Muscle of leg (tissue), 11 donors: ENCODE data around the gene CDK6. TPM values are rescaled to one million over a fixed set of nuclear protein-coding genes. Genes with fewer than 3 reads are reported as not detected.
A peak's percentile ranks its signal among the peaks of the same experiment; 100 is the strongest.

Experiments used
- DNase-seq: peaks from one replicate; pipeline ENCODE4 v3.0.0; 2013
- H3K27ac ChIP-seq: one replicate; pipeline ENCODE4 v1.5.1; 2013; ENCODE audit warnings: mild to moderate bottlenecking, low read length, control low read depth
- H3K27me3 ChIP-seq: one replicate; pipeline ENCODE4 v1.6.1; 2013; ENCODE audit warnings: low read length; ENCODE audit not compliant: control insufficient read depth, insufficient read depth
- H3K36me3 ChIP-seq: one replicate; pipeline ENCODE4 v1.6.1; 2013; ENCODE audit warnings: low read length; ENCODE audit not compliant: control insufficient read depth, insufficient read depth
- H3K4me1 ChIP-seq: one replicate; pipeline ENCODE4 v1.6.1; 2013; ENCODE audit warnings: low read length; ENCODE audit not compliant: control insufficient read depth, insufficient read depth
- H3K4me3 ChIP-seq: one replicate; pipeline ENCODE4 v1.5.1; 2013; ENCODE audit warnings: low read length, control low read depth
- H3K9me3 ChIP-seq: replicated peaks from 2 replicates; pipeline ENCODE4 v1.6.1; 2013; ENCODE audit warnings: low read depth, low read length; ENCODE audit not compliant: control insufficient read depth
- WGBS: methylation state at CpG from one replicate; pipeline ENCODE4 v1.1.5; 2013; ENCODE audit warnings: missing lambda C conversion rate; ENCODE audit not compliant: insufficient coverage; 5-methylcytosine and 5-hydroxymethylcytosine counted together
- polyA plus RNA-seq, 8 donors: library from polyadenylated mRNA; unstranded; fragments of 120-200 nt; gene quantifications; one replicate each; pipeline versions ENCODE4 v1.2.1 to v1.2.3, GENCODE V29; 2013; ENCODE audit warnings: inconsistent platforms in 1 of 8, low replicate concordance in 1 of 8; ENCODE audit not compliant: insufficient read length in 8 of 8, insufficient read depth in 1 of 8
- total RNA-seq: library from RNA; stranded (reverse); fragments of 120-200 nt; gene quantifications from one replicate; pipeline ENCODE4 v1.2.4, GENCODE V29; 2013

Gene CDK6
- total and polyA plus RNA-seq, 9 donors: 36.4 to 77.0 (median 54.0) TPM

GRCh38 chr7:92693519-92693918 is 142.9 kb downstream of the CDK6 start:
- WGBS: no CpG with 5 or more reads among the region's 1 CpG

GRCh38 chr7:92691578-92691977 is 144.8 kb downstream of the CDK6 start:
- Histone ChIP-seq H3K9me3 (peaks cover 2% of the 10 kb centered on the region), H3K4me1 (peaks cover 3% of the 10 kb centered on the region), H3K4me3 (no peak overlapping the region), H3K27ac (no peak overlapping the region), H3K36me3 (no peaks in the 10 kb centered on the region), H3K27me3 (no peaks in the 10 kb centered on the region)
- WGBS: no CpG with 5 or more reads among the region's 2 CpGs
- DNase-seq: peak; percentile 84

More at GRCh38 chr7:92693519-92693918, 142.9 kb downstream of the CDK6 start:
- H3K9me3 ChIP-seq: peaks cover 2% of the 10 kb centered on the region
- H3K27ac ChIP-seq: no peak overlapping the region
- no peak for DNase-seq
- H3K4me3 ChIP-seq: no peak overlapping the region
- no peaks in the 10 kb centered on the region for H3K27me3 ChIP-seq
- peaks cover 13% of the 10 kb centered on the region for H3K4me1 ChIP-seq
- H3K36me3 ChIP-seq: no peaks in the 10 kb centered on the region

GRCh38 chr7:92685136-92686042 is 151.0 kb downstream of the CDK6 start:
- Histone ChIP-seq H3K9me3 (no peaks in the 10 kb centered on the region), H3K36me3 (peaks cover 5% of the 10 kb centered on the region), H3K27me3 (no peaks in the 10 kb centered on the region), H3K27ac (no peak overlapping the region), H3K4me1 (peaks cover 7% of the 10 kb centered on the region), H3K4me3 (no peak overlapping the region)
- no peak for DNase-seq
- 80% methylated on average over 1 of the region's 6 CpGs for WGBS

DNA sequence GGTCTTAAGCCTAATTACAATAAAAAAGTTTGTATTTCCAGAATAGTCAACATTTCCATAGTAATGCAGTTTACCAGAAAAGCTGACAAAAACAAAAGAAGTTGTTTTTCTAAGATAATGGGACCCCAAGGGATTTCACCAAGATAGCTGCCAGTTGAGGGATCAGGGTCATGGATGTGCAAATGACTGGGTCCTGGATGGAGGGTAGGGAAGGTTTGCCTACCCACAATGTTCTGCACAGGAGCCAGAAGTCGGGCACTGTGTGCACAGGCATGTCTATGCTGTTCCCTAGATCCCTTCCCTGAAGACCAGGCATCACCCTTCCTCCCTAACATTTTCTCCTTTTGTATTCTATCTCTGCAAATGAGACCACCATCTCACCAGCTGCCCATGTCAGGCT is 152.1 kb downstream of the CDK6 start:
- Histone ChIP-seq H3K27me3 (no peaks in the 10 kb centered on the region), H3K4me1 (peaks cover 7% of the 10 kb centered on the region), H3K9me3 (no peaks in the 10 kb centered on the region), H3K4me3 (no peak overlapping the region), H3K36me3 (peaks cover 9% of the 10 kb centered on the region), H3K27ac (no peak overlapping the region)
- 40% methylated on average over 1 of the region's 1 CpG for WGBS
- no peak for DNase-seq

DNA sequence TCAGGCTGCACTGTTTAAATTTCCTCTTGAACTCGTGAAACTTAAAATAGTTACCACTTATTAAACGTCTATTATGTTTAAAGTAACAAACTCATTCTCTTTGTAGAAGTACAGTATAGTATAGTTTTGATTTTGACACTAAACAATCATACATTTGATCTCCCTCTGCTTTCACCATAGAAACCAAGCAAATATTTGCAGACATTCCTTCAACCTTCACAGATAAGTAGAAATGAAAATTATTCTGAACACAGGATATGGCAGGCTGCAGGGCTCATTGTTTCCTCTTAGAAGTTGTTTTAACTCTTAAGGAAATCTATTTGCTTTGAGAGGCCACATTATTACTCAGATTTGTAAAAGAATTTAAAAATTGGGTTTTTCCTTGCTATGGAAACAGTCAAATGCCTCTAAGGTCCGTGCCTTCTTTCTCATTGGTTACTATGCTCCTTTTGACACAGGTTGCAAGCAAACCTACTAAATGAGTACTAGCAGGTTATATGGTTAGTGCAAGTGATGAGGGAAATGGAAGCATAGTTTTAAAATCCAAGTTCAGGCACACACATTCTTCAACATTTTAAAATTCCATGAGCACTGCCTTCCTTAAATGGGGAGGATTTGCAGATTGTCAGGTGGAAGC is 153.4 kb downstream of the CDK6 start:
- no CpG with 5 or more reads among the region's 3 CpGs for WGBS
- Histone ChIP-seq H3K36me3 (peaks cover 9% of the 10 kb centered on the region), H3K27ac (no peak overlapping the region), H3K4me3 (no peak overlapping the region), H3K4me1 (peaks cover 7% of the 10 kb centered on the region), H3K27me3 (no peaks in the 10 kb centered on the region), H3K9me3 (no peaks in the 10 kb centered on the region)
- peak; percentile 35 for DNase-seq

GRCh38 chr7:92682330-92682729 is 154.0 kb downstream of the CDK6 start:
- DNase-seq: no peak
- H3K4me3 ChIP-seq: no peak overlapping the region
- peaks cover 9% of the 10 kb centered on the region for H3K36me3 ChIP-seq
- H3K4me1 ChIP-seq: peaks cover 7% of the 10 kb centered on the region
- H3K9me3 ChIP-seq: no peaks in the 10 kb centered on the region
- no peaks in the 10 kb centered on the region for H3K27me3 ChIP-seq
- whole genome bisulfite sequencing: 52% methylated on average over 2 of the region's 5 CpGs
- H3K27ac ChIP-seq: no peak overlapping the region

DNA sequence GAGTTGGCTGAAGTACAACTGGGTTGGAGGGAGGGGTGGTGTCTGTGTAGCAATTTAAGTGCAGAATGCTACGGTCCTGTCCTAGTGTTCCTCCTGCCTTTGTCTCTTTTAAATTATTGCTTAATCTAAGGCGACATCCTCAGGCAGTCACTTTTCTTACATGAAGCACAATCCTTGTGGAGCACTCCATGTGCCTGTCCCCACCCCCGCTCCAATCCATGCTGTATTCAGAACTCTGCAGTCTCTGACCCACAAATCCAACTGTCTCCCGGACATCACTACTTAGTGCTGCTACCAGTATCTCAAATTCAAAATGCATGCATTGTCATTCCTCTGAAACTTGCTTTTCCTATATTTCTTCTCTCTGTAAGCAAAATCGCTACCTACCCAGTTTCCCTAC is 154.7 kb downstream of the CDK6 start:
- H3K36me3 ChIP-seq: peaks cover 9% of the 10 kb centered on the region
- no peaks in the 10 kb centered on the region for H3K27me3 ChIP-seq
- H3K4me3 ChIP-seq: no peak overlapping the region
- H3K4me1 ChIP-seq: peaks cover 7% of the 10 kb centered on the region
- H3K27ac ChIP-seq: no peak overlapping the region
- H3K9me3 ChIP-seq: no peaks in the 10 kb centered on the region
- WGBS: 81% methylated on average over 5 of the region's 5 CpGs
- no peak for DNase-seq

GRCh38 chr7:92680442-92680841 is 155.9 kb downstream of the CDK6 start:
- no CpG with 5 or more reads among the region's 1 CpG for WGBS
- Histone ChIP-seq H3K27ac (no peak overlapping the region), H3K4me1 (peaks cover 7% of the 10 kb centered on the region), H3K9me3 (no peaks in the 10 kb centered on the region), H3K4me3 (no peak overlapping the region), H3K36me3 (peaks cover 9% of the 10 kb centered on the region), H3K27me3 (no peaks in the 10 kb centered on the region)
- DNase-seq: no peak

GRCh38 chr7:92678291-92678920 is 158.0 kb downstream of the CDK6 start:
- Histone ChIP-seq H3K27me3 (no peaks in the 10 kb centered on the region), H3K4me1 (peaks cover 6% of the 10 kb centered on the region), H3K9me3 (no peaks in the 10 kb centered on the region), H3K36me3 (peaks cover 7% of the 10 kb centered on the region), H3K4me3 (no peak overlapping the region), H3K27ac (no peak overlapping the region)
- WGBS: 100% methylated on average over 1 of the region's 3 CpGs
- no peak for DNase-seq

DNA sequence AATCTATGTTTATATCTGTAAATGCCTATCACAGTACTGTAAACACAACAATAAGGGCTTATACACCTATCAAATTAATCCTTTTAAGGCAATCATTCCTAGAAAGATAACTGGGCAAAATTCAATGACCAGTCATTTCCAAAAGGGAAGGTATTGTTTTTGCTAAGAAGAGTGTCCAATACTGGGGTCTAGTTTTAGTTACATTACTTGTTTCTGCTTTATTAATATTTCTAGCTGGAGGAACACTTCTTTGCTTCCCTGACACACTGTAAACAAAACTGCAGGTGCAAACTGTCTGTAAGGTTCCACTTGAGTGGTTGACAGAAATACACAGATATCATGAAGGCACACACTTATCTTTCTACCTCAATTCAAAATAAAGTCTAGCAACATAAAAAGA is 162.0 kb downstream of the CDK6 start:
- Histone ChIP-seq H3K4me3 (no peak overlapping the region), H3K4me1 (no peaks in the 10 kb centered on the region), H3K27ac (no peak overlapping the region), H3K36me3 (peaks cover 13% of the 10 kb centered on the region), H3K9me3 (no peaks in the 10 kb centered on the region), H3K27me3 (no peaks in the 10 kb centered on the region)
- no peak for DNase-seq
